NCI-H82 treated with DMSO at 0.1 percent for 48 hours (cell line): ENCODE results near the gene SLC5A10.

ENCODE experiments used
- DNase-seq: peaks from one replicate; lab custom pipeline; 2025; ENCODE audit not compliant: unreplicated experiment; lab: John Stamatoyannopoulos, UW

The SLC5A10 gene

DNA sequence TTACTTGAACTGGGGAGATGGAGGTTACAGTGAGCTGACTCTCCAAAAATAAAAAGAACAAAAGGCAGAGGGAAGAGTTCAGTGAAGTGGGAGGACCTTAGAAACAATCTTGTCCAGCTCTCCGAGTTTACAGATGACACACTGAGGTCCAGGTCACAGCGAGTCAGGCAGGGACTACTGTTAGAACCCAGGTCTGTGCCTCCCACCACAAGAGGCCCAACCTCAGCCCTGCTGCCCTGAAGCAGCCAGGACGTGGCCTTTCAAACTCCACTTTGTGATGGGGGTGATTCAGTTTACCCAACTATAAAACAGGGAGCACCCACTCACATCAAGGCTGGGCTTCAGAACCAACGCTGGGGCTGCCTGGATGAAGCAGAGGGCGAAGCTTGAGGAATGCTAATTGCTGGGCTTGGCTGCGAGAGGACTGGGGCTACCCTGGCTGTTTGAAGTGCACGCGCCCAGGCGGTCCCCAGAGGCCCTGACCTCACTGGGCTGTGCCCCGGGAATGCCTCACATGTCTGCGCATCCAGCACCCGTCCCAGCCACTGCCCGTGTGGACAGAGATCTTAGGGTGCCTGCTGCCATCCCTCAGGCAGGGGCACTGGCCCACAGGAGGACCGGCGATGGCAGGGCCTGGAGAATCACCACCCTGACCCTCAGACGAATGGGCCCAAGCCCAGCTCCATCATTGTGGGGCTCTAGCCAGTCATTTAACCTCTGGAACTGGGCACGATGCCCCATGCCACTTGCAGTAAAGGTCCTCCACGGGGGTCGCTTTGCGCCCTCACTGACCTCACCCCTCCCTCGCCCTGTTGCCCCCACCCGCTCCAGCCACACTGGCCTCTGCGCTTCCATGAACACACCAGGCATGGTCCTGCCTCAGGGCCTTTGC is 11.4 kb downstream of the SLC5A10 start:
- DNase-seq: no peak

DNA sequence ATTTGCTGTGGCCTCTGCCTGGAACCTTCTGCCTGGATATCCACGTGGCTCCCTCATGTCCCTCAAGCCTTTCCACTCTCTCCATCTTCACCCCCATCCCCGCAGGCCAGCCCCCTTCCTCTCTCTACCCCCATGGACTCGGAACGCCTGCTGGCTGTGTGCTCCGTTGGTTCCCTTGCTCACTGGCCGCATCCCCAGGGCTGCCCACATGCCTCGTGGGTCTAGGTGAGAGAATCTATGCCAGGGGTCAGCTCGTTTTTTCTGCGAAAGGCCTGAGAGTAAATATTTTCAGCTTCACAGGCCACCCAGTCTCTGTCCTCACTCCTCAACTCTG is 12.0 kb downstream of the SLC5A10 start:
- no peak for DNase-seq

DNA sequence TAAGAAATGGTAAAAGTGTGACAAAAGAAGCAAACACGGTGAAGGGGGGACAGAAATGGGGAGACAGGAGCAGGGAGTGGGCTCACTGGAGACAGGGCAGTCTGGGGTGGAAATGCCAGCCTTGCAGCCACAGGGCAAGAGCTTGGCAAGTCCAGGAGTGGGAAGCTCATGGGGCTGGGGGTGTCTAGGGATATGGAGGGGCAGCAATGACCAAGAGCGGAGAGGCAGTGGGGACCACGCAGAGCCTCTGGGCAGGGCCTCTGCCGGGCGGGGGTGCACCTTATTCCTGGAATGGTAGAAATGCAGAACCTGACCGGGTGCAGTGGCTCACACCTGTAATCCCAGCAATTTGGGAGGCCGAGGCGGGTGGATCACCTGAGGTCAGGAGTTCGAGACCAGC is 12.6 kb downstream of the SLC5A10 start:
- DNase-seq: no peak

DNA sequence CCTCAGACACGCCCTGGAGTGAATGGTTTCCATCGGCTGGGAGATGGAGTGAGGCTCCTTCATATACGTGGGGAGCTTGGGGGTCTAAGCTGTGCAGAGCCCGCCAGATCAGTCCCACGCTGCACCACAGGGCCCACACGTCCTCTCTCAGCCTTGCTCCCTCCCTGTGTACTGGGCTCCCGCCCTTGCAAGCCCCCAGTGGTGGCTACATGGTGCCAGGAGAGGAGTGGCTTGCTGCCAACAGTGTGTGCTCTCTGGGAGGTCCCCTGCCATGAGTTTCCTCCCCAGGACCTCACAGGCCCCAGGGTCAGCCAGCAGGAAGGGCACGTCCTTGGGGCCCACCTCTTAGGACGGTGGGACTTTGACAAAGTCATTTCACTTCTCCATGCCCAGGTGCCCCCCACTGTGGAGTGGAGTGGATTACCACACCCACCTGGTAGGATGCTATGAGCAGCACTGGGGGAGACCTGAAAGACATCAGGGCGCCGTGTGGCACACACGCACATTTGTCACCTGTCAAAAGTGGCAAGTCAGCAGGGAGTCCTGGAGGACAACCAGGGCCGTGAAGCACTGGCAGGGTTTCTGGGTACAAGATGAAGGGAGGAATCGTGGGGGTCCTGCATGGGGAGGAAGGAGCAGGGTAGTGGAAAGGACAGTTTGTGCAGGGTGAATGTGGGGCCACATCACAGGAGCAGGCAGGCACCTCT is 13.7 kb downstream of the SLC5A10 start:
- DNase-seq: no peak

DNA sequence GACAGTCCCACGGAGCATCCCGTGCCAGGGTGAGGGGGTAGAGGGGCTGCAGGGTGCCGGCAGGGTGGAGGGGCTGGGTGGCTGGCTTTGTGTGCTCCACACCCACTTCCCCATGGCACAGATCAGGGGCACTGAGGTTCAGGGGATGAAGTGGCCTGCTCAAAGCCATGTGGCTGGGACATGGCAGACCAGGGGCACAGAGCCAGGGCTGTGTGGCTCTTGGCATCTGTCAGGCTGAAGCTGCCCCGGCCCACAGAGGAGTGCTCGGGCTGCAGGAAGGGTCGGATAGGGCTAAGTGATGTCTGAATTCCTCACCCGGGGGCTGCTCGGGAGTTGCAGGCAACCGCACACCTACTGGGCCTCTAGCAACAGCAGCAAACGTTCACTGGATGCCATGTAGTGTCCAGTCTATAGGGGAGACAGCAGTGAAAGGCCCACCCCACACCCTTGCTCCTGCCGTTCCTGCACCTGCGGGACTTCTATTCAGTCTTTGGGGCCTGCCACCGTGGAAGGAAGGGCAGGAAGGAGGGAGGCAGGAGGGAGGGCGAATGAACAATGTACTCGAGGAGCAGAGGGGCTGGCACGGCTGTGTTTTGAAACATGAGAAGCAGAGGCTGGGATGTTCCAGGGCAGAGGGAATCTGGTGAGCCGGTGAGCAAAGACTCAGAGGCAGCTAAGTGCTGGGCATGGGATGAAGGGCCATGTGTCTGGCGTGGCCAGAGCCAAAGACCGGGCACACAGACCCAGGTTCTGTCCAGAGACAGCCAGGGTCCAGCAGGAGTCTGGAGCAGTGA is 15.1 kb downstream of the SLC5A10 start:
- DNase-seq: no peak

DNA sequence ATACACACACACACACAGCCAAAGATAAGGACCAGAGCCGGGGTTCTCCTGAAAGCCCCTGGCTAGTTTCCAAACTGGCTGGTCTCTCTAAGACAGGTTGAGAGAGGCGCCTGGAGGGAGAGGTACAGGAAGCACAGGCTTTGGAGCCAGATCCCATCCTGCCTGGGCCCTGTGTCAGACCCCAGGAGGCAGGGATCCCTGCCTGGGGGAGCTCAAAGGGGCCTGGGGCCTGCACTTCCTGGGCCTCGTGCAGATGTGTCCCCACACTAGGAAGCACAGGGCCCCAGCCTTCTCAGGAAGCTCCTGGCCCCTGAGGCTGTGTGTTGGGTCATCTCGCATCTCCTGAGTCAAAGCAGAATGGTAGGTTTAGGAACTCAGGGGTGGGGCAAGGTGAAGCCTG is 16.0 kb downstream of the SLC5A10 start:
- no peak for DNase-seq

DNA sequence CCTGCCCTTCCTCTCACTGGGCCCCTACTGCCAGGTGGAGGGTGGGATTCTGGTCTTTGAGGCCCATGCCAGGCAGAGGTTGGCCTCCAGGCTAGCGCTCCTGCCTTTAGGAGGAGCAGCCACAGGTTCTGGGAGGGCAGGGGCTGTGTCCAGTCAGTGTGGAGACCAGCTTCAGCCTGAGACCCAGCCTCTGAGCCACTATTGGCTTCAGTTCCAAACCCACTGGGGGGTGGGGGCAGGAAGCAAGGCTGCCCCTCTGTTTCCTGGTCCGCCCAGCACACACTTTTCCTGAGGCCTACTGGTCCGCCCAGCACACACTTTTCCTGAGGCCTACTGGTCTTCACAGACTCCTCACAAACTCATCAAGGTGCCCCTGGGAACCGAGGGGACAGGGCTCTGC is 16.4 kb downstream of the SLC5A10 start:
- no peak for DNase-seq

DNA sequence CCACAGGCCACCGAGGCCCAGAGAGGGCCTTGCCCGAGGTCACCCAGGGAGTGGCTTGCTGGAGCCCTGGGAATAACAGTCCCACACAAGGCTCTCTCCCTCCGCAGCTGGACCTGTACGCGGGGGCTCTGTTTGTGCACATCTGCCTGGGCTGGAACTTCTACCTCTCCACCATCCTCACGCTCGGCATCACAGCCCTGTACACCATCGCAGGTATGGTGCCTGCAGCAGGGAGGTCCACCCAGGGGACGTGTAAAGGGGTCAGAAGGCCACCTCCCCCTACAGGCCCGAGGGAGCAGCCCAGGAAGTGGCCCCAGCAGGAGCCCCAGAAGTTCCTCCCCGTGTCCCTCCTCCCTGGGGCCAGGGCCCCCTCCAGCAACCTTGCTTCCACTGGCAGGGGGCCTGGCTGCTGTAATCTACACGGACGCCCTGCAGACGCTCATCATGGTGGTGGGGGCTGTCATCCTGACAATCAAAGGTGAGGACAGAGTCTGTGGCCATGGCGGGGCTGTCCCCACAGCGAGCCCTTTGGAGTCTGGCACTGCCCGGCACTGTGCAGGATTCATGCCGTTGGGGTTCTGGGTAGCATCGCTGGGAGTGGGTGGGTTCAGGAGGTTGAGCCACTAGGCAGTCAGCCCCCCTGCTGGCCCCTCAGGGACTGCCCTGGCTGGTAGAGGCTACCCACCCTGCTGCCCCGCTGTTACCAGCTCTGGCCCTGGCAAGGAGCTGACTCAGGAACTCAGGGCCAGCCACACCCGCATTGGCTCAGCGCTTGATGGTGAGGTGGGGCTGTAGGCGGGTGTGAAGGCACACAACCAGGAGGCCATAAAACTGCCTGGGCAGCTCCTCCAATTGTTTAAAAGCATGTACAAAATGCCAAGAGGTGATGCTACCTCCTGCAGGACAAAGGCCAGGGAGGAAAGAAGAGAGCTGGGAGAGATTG is 17.3 kb downstream of the SLC5A10 start:
- DNase-seq: no peak

DNA sequence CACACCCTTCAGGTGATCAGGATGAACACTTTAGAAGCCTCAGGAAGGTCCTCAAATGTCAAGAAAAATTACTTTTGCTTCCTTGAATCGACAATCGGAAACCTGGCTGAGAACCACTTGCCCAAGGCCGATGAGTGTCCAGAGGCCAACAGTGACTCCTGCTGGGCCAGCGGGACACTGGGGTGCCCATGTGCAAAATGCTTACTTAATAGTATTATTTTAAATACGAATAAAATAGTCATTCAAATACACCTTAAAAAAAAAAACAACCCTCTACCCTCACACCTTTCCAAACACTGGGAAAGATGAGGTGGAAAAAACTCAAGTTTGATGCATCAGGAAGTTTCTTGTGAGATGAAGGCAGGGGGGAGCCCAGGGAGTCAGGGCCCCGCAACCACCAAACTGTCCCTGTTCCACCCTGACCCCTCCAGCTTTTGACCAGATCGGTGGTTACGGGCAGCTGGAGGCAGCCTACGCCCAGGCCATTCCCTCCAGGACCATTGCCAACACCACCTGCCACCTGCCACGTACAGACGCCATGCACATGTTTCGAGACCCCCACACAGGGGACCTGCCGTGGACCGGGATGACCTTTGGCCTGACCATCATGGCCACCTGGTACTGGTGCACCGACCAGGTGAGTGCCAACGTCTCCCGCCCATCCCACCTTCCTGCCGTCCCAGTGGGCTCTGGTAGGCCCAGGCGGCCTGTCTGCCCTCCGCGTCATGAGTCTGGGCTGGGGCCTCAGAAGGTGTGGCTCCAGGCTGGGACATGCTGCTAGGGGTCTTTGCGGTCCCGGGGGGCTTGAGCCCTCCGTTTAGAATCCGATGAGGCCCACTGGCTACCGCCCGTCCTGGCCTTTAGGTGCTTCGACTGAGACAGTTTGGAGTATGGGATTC is 18.9 kb downstream of the SLC5A10 start:
- DNase-seq: no peak

DNA sequence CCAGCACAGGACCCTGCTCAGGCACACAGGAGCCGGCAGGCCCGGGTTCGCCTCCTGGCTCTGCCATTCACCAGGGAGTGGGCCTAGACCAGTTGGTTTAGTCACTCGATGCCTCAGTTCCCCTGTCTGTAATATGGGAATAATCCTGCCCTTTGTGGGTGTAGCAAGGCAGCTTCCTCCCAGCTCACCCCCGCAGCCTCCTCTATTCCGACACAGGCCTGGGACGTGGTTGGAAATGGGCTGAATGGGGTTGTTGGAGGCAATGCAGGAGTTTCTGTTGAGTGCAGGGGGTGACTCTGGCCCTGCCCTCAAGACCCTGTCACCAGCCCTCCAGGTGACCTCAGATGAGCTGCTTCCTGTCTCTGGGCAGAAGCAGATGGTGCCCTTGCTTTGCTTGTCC is 19.8 kb downstream of the SLC5A10 start:
- no peak for DNase-seq

DNA sequence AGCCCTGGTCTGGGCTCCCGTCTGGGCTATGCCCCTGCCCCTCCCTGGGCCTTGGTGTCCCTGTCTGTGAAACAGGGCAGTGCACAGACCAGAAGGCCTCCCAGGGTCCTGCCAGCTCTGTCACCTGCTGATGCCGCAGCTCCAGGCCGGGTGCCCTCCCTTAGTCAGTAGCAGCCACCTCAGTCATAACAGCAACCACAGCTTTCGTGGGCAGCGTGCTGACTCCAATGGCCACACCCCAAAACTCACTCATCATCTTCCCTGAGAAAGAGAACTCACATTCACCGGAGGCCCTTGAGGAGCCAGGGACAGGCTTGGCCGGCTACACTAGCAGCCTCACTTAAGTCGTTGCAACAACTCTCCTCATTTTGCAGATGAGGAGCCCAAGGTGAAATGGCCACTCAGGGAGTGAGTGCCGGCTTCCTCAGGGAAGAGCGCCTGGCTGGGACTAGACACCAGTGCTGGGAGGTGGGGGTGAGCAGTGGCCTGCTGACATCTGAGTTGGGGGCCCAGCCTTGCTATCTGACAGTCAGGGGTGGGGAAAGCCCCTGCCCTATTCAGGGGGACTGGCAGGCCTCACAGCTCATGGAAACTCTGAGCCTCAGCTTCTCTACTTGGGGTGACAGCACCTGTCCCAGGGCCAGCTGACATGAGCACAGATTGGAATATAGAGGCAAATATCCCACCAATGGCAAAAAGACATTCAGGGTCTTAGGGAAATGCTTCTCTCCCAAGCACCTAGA is 22.6 kb downstream of the SLC5A10 start:
- DNase-seq: no peak

DNA sequence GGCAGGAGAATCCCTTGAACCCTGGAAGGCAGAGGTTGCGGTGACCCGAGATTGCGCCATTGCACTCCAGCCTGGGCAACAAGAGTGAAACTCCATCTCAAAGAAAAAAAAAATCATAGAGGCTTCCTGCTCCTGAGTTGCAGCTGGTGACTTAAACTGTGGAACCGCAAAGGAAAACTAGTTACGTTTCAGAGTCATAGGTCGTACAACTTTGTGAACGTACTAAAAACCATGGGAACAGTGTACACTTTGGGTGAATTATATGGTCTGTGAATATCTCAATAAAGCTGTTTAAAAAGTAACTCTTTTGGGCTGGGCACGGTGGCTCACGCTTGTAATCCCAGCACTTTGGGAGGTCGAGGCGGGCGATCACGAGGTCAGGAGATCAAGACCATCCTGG is 23.6 kb downstream of the SLC5A10 start:
- DNase-seq: no peak

DNA sequence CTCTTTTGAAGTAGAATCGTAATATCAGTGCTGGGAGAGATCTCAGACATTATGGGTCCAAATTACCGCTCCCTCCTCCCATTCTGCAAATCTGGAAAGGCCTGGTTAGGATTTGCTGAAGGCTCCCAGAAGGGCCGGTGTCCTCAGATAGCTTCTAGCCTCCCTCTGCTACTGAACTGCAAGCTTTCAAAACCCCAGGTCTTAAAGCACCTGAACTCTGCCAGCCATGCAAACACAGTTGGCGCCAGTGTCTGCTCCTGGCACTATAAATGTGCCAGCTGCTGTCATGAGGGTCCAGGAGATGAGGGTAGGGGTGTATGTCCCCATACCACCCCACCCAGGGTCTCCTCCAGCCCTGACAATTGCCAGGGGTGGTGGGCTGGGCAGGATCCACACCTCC is 24.2 kb downstream of the SLC5A10 start:
- no peak for DNase-seq

DNA sequence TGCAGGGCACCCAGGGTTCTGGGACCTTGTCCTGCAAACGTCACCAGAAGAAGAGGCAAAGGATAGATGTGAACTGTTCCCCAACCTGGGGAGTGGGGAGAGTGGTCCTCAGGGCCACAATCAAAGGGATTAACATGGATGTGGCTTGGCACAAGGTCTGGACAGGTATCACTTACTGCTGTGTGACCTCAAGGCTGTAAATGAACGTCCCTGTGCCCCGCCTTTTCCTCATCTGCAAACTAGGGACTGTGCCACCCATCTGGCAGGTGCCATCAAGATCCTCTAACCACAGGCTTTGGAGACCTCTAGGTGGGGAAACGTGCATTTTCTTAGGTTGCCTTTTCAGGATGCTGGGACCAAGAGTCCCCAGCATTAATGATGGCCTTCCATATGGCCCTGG is 25.1 kb downstream of the SLC5A10 start:
- DNase-seq: no peak

DNA sequence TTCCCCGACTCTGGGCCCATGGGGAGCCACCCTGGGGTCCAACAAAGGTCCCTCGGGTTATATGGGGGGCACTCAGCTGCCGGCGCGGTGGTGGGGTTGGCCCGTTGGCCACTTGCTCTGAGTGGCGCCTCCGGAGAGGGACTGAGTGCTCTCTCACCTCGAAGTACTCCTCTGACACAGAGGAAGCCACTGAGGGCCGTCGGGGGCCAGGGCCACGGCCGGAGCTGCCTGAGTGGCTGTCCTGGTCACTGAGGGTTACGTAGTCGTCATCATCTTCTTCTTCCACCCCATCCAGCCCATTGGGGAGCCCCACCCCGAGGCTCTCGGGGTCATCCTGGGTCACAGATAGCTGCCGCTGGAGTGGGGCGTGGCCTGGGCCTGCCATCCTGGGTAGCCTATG is 25.7 kb downstream of the SLC5A10 start:
- no peak for DNase-seq

DNA sequence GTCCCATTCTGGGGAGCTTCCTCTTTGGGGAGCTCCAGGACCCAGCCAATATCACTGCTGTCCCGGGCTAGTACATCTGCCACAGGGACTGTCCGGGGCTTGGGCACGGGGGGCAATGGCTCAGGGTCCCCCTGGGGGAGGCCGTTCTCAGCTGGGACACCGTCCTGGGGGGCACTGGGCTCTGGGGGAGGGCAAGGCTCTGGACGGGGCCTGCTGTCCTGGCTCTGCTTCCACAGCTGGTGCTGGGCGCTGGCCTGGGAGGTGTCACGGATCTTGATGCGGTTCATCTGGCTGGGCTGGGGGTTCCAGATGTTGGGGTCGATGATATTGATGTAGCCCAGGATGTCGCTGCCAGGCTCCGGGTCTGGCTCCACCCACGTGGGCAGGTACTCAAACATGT is 26.1 kb downstream of the SLC5A10 start:
- DNase-seq: no peak

DNA sequence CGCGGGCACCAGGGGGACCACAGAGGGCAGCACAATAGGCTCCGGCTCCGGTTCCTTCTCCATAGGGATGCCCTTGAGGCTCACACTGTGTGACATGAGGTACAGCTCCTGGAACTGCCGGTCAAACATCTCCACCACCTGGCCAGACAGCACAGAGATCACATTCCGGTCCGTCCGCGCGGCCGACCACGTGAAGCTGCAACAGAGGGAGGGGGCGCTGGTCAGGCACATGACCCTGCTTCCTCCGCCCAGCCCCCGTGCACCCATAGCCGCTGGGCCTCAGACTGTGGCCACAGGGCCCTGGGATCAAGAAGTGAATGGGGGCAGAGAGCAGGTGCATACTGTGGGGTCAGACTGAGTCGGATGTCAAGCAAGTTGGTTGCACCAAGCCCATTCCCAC is 26.7 kb downstream of the SLC5A10 start:
- DNase-seq: no peak

DNA sequence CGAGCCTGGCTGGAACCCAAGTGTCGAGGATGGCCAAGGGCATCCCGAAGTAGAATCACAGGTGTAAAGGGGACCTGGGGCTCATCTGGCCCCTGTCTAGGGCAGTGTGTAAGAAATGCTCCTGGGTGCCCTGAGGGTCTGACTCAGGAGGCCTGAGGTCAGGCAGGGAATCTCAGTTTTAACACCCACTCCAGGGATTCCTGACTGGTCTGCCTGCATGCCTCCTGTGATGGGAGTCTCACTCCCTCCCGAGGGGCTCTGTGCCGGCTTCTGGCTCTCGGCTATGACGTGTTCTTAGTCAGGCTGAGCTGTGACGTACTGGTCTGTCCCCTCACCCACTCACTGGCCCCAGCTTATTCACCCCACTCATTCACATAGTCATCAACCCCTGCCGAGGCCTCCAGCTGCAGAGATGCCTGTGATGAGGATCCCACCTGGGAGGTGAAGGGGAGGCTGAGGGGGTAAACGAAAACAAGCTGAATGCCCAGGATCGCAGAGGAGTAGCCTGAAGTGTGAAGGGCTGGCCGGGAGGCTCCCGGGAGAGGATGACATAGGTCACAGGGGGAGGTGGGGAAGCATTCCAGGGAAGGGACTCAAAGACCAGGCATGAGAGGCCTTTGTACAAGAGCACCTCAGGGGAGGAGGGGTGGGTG is 28.8 kb downstream of the SLC5A10 start:
- no peak for DNase-seq

DNA sequence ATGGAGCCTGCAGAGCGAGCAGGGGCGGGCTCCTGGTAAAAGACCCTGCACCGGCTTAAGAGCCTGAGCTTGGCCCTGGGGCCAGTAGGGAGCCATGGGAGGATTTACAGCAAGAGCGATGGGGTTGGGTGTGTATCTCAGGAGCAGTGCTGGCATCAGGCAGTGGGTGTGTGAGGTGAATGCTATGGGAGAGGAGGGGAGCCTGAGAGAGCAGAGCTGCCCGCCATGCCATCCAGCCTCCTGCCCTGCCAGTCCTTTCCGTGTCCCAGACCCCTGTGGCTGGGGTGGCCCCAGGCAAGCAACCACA is 29.3 kb downstream of the SLC5A10 start:
- DNase-seq: no peak
